ENCODE results near the gene SPTBN1. TPM values are rescaled to one million over a fixed set of nuclear protein-coding genes. Genes with fewer than 3 reads are reported as not detected.
"Not testable (repeated sequence)": the region's sequence is repeated elsewhere in the genome, so short reads cannot be mapped to it uniquely, and the experiment has no call there.

SPTBN1 gene
- total RNA-seq, 2 donors from 2014 or later: 415 to 524 TPM

DNA sequence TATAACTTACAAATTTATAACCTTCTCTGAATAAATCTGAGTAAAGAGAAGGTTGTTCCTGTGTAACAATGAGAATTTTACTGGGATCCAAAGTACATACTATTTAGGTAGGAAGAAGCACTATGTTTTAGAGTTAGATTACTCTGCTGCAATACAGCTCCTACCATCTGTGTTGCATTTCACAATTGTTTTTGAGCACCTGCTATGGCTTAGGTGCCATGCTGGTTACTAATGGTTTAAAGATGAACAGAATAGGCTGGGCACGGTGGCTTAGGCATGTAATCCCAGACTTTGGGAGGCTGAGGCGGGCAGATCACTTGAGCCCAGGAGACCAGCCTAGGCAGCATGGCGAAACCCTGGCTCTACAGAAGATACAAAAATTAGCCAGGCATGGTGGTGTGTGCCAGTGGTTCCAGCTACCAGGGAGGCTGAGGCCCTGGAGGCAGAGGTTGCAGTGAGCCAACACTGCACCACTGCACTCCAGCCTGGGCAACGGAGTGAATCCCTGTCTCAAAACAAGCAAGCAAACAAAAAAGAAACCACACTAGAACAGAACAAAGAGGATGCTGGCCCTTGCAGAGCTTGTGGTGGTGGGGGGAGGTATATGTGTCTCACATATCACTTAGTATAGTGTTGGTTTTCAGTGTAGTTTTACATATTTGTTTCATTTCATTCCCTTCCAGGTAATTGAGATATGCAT is 56.7 kb downstream of the SPTBN1 start:
- no peak for DNase-seq (ENCODE audit: low spot score)
- TF ChIP-seq, protein P1, sequence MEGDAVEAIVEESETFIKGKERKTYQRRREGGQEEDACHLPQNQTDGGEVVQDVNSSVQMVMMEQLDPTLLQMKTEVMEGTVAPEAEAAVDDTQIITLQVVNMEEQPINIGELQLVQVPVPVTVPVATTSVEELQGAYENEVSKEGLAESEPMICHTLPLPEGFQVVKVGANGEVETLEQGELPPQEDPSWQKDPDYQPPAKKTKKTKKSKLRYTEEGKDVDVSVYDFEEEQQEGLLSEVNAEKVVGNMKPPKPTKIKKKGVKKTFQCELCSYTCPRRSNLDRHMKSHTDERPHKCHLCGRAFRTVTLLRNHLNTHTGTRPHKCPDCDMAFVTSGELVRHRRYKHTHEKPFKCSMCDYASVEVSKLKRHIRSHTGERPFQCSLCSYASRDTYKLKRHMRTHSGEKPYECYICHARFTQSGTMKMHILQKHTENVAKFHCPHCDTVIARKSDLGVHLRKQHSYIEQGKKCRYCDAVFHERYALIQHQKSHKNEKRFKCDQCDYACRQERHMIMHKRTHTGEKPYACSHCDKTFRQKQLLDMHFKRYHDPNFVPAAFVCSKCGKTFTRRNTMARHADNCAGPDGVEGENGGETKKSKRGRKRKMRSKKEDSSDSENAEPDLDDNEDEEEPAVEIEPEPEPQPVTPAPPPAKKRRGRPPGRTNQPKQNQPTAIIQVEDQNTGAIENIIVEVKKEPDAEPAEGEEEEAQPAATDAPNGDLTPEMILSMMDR (IDR thresholded peaks at IDR 0.05): no peak
- no peak overlapping the region for H3K27ac ChIP-seq
- H3K36me3 ChIP-seq: no peaks in the 10 kb centered on the region
- H3K4me1 ChIP-seq (ENCODE audit: control insufficient read depth in 1 of 2, low read depth in 2 of 2): peaks cover 9 to 44% of the 10 kb centered on the region in 2 donors
- H3K9me3 ChIP-seq: no peaks in the 10 kb centered on the region
- no peak for ATAC-seq (ENCODE audit: insufficient number of reproducible peaks, low FRiP score, low read depth)
- H3K27me3 ChIP-seq (replicated peaks; ENCODE audit: insufficient read depth): no peaks in the 10 kb centered on the region
- H3K4me3 ChIP-seq: no peak overlapping the region

DNA sequence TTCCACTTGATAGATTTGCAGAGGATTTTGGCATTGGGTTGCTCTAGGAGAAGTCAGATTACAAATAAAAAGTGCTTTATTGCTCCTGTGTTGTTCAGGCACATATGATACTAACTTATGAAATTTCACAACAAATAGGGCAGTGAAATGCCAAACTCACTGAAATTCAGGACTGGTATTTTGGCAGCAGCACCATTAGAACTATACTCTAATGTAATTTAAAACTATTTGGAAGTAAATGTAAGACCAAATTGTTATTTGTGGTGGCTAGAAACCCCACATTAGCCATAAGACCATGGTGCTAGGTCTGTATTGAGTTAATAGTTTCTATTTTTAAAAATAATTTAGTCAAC is 57.2 kb downstream of the SPTBN1 start:
- ATAC-seq (ENCODE audit: insufficient number of reproducible peaks, low FRiP score, low read depth): no peak
- Histone ChIP-seq H3K9me3 (no peaks in the 10 kb centered on the region), H3K4me3 (no peak overlapping the region), H3K27me3 (replicated peaks; ENCODE audit: insufficient read depth) (no peaks in the 10 kb centered on the region), H3K4me1 (ENCODE audit: control insufficient read depth in 1 of 2, low read depth in 2 of 2) (peaks cover 9 to 45% of the 10 kb centered on the region in 2 donors), H3K27ac (no peak overlapping the region), H3K36me3 (no peaks in the 10 kb centered on the region)
- TF ChIP-seq, protein P1 (IDR thresholded peaks at IDR 0.05): no peak
- no peak for DNase-seq (ENCODE audit: low spot score)

DNA sequence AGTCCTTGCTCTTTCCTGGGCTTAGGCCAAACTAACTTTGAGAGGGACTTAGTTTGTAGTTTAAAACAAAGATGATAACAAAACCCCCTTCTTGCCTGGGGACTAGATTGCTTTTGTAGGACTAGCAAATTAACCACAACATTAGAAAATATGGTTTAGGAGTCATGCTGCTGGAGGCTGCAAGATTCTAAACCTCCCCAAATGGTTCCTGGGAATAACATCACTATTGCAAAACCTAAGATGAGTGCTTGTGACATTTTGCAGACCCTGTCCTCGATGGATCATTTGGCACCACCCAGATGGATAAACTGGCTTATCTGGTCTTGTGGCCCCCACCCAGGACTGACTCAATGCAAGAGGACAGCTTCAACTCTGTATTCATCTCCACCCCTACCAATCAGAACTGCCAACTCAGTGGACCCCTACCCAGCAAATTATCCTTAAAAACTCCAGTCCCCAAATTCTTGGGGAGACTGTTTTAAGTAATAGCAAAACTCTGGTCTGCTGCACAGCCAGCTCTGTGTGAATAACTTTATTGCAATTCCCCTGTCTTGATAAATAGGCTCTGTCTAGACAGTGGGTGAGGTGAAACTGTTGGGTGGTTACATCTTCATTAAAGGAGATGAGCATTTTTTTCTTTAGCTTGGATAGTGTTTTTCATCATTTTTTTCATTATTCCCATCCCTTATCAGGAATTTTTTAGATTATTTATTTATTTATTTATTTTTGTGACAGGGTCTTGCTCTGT is 58.9 kb downstream of the SPTBN1 start:
- Histone ChIP-seq H3K27ac (no peak overlapping the region), H3K4me1 (ENCODE audit: control insufficient read depth in 1 of 2, low read depth in 2 of 2) (peaks cover 9 to 50% of the 10 kb centered on the region in 2 donors), H3K9me3 (no peaks in the 10 kb centered on the region), H3K36me3 (no peaks in the 10 kb centered on the region), H3K27me3 (replicated peaks; ENCODE audit: insufficient read depth) (no peaks in the 10 kb centered on the region), H3K4me3 (no peak overlapping the region)
- no peak for DNase-seq (ENCODE audit: low spot score)
- TF ChIP-seq, protein P1 (IDR thresholded peaks at IDR 0.05): no peak
- no peak for ATAC-seq (ENCODE audit: insufficient number of reproducible peaks, low FRiP score, low read depth)

DNA sequence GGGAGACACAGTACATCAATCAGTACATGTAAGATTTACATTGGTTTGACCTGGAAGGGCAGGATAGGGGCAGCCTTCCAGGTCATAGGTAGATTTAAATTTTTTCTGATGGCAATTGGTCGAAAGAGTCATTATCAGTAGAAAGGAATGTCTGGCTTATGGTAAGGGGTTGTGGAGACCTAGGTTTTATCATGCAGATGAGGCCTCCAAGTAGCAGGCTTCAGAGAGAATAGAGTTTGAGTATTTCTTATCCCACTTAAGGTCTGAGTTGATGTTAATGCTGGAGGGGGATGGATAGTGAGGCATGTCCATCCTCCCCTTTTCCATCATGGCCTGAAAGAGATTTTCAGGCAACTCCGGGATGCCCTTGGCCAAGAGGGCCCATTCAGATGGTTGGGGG is 60.7 kb downstream of the SPTBN1 start:
- ATAC-seq (ENCODE audit: insufficient number of reproducible peaks, low FRiP score, low read depth) (no peak), DNase-seq (ENCODE audit: low spot score) (no peak)
- no peaks in the 10 kb centered on the region for H3K27me3 ChIP-seq (replicated peaks; ENCODE audit: insufficient read depth)
- TF ChIP-seq, protein P1 (IDR thresholded peaks at IDR 0.05): no peak
- no peak overlapping the region for H3K27ac ChIP-seq
- no peaks in the 10 kb centered on the region for H3K9me3 ChIP-seq
- no peak overlapping the region for H3K4me3 ChIP-seq
- peaks cover 6 to 47% of the 10 kb centered on the region in 2 donors for H3K4me1 ChIP-seq (ENCODE audit: control insufficient read depth in 1 of 2, low read depth in 2 of 2)
- H3K36me3 ChIP-seq: no peaks in the 10 kb centered on the region

- not testable (repeated sequence) for H3K27me3 ChIP-seq (replicated peaks; ENCODE audit: insufficient read depth); H3K36me3 ChIP-seq; H3K9me3 ChIP-seq; DNase-seq (ENCODE audit: low spot score); H3K4me3 ChIP-seq; ATAC-seq (ENCODE audit: insufficient number of reproducible peaks, low FRiP score, low read depth); H3K27ac ChIP-seq
- peaks cover 5 to 39% of the 10 kb centered on the region in 2 donors for H3K4me1 ChIP-seq (ENCODE audit: control insufficient read depth in 1 of 2, low read depth in 2 of 2)
These were observed 61.9 kb downstream of the SPTBN1 start for GRCh38 chr2:54518016-54518415.
